ENCODE measurements around the gene TCAIM.
"Not testable (repeated sequence)": the region's sequence is repeated elsewhere in the genome, so short reads cannot be mapped to it uniquely, and the experiment has no call there.

The TCAIM gene

DNA sequence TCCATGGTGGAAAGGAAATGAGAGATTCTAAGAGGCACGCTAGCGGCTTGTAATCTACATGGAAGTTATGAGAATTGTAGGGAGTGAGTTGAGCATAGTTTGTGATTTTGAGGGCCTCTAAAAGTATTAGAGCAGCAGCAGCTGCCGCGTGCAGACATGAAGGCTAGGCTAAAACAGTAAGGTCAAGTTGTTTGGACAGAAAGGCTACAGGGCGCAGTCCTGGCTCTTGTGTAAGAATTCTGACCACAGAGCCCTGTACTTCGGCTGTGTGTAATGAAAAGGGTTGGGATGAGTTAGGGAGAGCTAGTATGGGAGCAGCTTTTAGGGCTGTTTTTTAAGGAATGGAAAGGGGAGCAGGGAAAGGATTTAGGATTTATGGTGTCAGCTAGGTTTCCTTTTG is 8.0 kb downstream of the TCAIM start:
- not testable (repeated sequence) for DNase-seq (ENCODE audit: low read depth)

DNA sequence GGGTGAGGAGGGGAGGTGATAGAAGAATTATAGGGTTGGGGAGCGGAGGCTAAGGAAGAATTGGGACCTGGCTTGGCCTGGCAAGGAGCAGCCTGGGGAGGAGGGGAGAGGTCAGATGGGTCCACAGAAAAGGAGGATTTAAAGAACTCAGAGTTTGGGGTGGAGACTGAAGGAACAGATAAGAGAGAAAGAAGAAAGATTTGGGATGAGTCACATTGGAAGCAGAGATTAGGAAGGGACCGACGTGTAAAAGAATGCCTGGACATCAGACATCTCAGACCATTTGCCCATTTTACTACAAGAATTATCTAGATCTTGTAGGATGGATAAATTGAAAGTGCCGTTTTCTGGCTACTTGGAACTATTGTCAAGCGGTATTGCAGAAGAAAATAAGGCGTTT is 10.4 kb downstream of the TCAIM start:
- no peak for DNase-seq (ENCODE audit: low read depth)

DNA sequence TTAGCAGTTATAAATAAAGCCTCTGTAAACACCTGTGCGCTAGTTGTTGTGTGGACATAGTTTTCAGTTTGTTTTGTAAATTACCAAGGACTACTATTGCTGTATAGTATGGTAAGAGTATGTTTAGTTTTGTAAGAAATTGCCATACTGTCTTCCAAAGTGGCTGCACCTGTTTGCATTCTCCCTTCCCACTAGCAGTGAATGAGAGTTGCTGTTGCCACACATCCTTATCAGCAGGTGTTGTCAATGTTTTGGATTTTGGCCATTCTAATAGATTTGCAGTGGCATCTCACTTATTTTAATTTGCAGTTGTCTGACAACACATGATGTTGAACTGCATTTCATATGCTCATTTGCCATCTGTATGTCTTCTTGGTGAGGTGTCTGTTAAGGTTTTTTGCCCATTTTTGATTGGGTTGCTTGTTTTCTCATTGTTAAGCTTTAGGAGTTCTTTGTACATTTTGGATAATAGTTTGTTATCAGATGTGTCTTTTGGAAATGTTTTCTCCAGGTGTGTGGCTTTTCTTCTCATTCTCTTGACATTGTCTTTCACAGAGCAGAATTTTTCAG is 14.9 kb downstream of the TCAIM start:
- no peak for DNase-seq (ENCODE audit: low read depth)

DNA sequence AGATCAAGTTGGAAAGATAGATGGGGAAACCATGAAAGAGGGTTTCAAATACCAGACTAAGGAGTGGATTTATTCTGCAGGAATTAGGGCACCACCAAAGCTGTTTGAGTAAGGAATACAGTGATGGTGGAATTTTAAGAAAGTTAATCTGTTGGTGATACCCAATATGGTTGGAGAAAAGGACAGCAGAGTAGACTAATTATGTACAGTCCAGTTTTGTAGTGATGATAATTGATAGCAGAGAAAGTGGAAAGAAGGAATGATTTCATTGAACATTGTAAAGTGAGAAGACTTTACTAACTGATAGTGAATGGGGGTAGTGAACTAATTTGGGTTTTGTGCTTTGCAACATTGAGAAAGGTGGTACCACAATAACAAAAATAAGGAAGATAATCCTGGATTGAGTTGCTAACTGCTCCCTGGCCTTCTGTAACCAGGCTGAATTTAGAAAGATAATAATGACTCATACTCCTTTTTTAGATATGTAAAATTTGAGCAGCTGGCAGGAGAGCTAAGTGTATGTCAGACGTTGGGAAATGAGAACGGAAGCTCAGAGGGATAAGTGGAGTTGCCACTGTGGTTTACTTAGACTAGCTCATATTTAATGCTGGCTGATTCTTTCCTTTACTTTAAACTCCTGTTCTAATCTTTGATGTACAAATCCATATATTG is 16.9 kb downstream of the TCAIM start:
- peak; percentile 87 for DNase-seq (ENCODE audit: low read depth)

DNA sequence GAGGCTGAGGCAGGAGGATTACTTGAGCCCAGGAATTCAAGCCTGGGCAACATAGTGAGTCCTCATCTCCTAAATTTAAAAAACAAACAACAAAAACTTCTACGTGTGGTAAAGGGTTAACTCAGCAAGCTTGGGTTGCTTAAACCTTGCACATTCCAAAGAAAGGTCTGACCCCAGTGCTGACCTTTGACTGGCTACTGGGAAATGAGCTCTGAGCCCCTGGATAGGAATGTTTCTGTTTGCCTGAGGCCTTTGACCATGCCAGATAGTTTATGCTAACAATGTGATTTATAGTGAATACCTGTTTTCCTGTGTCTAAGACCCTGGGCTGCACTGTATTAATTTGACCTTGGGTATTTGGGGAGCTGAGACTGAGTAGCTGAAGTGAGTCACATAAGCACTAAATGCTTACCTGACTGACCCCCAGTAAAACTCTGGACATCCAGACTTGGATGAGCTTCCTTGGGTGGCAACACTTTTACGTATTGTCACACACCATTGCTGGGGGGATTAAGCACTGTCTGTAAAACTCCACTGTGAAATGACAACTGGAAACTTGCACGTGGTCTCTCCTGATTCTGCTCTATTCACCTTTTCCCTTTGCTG is 20.7 kb downstream of the TCAIM start:
- DNase-seq (ENCODE audit: low read depth), result peak; percentile 25

DNA sequence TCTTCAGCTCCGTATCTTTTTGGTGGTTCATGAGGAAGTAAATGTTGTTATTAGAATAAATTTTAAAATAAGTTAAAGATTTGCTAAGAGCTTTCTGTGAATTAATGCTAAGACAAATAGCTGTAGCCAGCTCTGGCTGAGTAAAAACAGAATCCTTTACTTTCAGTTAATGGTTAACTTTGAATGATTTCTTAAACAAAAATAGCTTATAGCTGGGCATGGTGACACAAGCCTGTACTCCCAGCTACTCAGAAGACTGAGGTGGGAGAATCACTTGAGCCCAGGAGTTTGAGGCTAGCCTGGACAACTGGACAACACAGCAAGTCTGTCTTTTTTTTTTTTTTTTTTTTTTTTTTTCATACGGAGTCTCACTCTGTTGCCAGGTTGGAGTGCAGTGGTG is 25.0 kb downstream of the TCAIM start:
- no peak for DNase-seq (ENCODE audit: low read depth)

DNA sequence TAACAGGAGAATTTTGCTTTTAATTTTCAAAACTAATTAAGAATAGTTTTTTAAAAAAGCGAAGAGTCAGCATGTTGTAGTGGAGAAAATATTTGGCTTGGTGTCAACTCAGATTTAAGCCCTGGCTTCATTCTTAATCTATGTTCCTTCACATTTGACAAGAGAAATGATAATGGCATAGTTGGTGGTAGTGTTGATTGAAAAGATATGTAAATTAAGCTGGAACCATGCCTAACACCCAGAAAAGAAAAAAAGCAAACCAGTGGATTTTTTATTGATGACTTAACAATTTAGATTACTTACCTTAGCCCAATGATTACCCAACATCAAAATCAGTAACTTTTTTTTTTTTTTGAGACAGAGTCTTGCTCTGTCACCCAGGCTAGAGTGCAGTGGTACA is 27.4 kb downstream of the TCAIM start:
- no peak for DNase-seq (ENCODE audit: low read depth)

DNA sequence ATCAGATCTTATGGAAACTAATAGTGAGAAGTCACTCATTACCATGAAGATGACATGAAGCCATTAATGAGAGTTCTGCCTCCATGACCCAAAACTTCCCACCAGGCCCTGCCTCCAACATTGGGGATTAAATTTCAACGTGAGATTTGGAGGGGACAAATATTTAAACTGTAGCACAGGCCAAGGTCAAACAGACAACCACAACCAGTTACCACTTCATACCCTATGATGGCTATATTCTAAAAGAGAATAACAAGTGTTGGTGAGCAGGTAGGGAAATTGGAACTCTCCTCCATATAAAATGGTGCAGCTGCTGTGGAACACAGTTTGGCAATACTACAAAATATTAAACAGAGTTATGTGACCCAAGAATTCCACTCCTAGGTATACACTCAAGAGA is 36.9 kb downstream of the TCAIM start:
- DNase-seq (ENCODE audit: low read depth), result no peak

DNA sequence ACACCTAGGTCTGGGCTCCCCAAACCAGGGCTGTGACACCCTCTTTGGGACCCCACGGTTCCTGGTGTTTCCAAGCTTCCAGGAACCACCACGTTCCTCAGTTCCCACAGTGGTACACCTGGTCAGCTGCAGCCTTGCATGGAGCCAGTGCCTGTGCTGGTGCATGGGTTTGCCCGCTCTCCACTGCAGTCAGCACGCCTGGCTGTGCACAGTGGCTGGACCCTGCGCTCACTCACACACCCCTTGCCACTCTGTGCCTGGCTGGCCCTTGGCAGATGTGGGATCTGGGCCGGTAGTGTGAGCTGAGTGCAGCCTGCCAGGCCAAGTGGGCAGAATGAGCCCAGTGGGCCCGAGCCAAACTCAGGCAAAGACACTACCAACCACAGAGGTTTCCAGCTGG is 48.8 kb downstream of the TCAIM start:
- DNase-seq (ENCODE audit: low read depth), result no peak

DNA sequence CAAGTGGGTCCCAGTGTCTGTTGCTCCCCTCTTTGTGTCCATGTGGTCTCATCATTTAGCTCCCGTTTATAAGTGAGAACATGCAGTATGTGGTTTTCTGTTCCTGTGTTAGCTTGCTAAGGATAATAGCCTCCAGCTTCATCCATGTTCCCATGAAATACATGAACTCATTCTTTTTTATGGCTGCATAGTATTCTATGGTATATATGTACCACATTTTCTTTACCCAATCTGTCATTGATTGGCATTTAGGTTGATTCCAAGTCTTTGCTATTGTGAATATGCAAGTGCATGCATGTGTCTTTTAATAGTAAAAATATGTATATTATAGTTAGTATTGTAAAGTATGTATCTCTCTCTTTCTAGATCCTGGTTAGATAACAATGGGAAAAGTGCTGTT is 53.9 kb downstream of the TCAIM start:
- DNase-seq (ENCODE audit: low read depth), result no peak

DNA sequence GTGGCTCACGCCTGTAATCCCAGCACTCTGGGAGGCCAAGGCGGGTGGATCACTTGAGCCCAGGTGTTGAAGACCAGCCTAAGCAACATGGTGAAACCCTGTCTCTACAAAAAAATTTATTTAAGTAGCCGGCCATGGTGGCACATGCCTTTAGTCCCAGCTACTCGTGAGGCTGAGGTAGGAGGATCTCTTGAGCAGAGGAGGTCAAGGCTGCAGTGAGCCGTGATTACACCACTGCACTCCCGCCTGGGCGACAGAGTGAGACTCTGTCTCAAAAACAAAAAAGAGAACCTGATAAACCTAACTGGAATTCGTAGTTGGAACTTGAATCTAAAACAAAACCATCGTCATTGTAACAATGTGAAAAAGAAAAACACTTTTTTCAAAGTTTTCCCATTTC is 57.1 kb downstream of the TCAIM start:
- DNase-seq (ENCODE audit: low read depth), result no peak

DNA sequence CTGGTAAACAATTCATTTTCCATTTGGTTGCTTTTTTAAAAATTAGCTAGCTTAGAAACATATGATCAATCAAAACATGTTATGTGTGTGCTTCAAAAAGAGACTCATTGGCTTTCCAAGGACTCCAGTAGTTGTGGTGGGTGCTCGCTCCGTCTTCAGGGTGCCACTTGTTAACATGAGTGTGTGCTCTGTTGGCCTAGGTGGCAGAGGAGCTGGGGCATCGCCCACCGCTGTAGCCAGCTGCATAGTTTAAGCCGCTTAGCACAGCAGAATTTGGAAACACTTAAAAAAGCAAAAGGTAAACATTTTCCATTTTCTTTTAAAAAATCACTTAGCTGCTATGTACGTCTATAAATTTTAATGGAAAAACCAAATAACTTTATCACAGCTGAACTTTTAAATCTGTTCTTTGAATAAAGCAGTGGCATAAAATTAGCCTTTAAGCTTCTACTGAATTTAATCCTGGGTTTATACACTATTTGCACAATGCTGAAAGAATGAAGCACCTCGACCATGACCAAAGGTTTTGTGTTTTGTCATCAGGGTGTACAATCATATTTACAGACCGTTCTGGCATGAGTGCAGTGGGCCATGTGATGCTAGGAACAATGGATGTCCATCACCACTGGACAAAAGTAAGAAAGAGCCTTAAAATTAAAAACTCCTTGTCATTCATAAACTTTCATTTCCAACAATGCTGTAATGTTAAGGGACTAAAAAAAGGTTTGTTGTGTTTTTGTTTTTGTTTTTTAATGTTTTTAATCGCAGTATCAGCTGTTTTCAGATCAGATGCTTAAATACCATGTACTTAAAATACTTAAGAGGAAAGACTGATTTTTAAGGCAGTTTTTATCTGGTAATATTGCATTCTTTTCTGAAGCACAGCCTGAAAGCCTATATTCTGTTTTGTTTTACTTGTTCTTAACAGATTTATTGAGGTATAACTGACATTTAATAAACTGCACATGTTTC is 57.9 kb downstream of the TCAIM start:
- DNase-seq (ENCODE audit: low read depth), result no peak

DNA sequence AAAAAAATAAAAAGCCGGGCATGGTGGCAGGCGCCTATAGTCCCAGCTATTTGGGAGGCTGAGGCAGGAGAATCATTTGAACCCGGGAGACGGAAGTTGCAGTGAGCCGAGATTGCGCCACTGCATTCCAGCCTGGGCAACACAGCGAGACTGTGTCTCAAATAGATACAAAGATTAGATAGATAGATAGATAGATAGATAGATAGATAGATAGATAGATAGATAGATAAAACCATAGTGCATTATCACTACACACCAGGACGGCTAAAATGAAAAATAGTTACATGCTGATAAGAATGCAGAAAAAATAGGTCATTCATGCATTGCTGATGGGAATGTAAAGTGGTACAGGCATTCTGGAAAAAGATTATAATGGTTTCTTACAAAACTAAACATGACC is 59.7 kb downstream of the TCAIM start:
- not testable (repeated sequence) for DNase-seq (ENCODE audit: low read depth)

DNA sequence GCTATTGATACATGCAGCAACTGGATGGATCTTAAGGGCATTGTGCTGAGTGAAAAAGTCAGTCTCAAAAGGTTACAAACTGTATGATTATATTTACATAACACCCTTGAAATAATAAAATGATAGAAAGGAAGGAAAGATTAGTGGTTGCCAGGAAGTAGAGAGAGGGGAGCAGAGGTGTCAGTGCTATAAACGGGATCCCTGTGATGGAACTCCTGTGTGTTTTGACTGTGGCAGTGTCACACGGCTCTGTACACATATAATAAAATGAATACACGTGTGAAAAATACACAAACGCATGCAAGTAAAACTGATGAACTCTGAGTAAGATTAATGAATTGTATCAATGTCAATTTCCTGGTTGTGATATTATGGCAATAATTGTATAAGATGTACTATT is 60.3 kb downstream of the TCAIM start:
- DNase-seq (ENCODE audit: low read depth), result no peak

DNA sequence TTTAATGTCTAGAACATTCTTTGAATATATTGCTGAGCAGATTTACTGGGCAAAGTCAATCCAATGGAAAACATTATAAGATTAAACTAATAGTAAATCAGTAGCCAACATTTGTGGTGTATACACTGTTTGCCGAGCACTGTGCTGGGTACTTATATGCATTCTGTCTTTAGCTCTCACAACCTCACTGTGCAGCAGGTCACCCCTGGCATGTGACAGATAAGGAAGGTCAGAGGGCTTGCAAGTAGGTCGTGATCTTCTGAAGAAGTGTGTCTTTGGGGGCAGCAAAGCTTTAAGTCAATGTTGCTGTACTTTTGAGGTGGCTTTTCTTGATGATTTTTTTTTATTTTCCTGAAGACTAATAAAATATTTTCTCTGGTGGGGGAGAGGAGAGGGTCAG is 62.2 kb downstream of the TCAIM start:
- no peak for DNase-seq (ENCODE audit: low read depth)

DNA sequence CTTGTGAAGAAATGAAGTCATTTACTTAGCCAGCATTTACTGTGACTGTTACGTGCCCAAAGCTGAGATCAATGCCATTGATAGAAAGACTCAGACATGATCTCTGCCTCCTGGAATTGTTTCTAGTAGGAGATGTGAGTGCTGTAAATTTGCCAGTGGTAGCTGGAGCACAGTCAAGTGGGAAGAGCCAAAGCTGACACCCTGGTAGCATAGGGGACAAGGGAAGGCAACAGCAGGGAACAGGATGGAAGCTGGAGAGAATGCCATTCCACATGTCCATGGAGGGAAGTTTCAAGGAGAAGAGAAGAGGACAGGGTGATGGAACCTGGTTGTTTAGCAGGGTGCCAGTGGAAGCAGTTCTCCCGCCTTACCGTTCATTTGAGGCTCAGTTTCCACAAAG is 64.0 kb downstream of the TCAIM start:
- DNase-seq (ENCODE audit: low read depth), result no peak

DNA sequence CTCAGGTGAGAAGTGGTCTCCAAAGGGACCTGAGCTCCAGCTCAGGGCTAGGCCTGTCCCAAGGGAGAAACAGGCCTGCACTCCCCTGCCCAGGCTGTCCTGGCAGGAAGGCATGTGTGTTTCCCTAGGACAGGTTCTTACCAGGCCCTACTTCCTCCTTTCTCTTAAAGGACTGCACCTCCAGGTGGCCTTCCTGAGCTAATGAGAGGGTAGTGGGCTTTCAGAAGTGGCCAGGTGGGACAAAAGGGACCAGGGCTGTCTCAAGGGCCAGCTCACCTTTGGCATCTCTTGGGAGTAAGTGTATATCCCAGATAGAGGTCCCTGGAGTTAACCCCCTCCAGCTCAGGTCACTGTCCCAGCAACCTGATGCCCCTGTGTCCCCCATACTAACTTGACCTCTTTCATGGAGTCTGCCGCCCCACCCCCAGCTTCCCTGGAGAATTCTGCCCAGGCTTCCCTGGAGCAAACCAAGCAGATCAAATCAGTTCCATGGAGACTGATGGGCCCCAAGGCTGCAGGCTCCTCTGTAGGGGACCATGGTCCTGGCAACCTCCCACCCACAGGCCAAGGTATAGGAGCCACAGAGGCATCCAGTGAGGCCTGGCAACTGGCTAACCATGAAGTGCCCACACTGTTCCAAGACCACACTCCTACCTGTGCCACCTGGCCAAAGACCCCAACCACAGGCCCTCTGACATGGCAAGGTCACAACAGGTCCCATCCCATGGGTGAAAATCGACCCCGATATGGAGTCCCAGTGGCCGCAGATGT is 71.3 kb downstream of the TCAIM start:
- no peak for DNase-seq (ENCODE audit: low read depth)

DNA sequence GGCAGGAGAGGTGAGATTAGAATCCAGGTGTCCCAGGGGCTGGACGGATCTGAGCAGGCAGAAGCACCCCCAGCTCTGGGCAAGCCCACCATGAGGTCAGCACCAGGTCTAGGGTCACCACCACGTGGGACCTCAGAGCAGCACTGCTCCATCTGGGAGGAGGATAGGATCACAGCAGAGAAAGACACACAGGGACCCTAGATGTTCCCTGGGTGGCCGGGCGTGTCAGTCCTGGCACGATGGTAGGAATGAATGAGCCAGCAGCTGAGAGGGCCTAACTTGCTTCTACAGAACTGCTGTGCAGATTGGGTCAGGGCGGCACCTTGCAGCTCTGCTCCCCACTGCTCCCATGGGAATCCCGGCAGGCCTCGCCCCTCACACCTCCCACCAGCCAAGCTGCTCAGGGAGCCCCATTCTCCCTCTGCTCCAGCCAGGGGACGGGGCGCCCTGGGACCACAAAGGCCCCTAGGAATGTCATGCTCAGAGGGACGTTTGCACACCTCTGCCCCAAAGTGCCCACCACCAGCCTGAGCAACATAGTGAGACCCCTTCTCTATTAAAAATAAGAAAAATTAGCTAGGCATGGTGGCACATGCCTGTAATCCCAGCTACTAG is 72.6 kb downstream of the TCAIM start:
- DNase-seq (ENCODE audit: low read depth), result no peak

DNA sequence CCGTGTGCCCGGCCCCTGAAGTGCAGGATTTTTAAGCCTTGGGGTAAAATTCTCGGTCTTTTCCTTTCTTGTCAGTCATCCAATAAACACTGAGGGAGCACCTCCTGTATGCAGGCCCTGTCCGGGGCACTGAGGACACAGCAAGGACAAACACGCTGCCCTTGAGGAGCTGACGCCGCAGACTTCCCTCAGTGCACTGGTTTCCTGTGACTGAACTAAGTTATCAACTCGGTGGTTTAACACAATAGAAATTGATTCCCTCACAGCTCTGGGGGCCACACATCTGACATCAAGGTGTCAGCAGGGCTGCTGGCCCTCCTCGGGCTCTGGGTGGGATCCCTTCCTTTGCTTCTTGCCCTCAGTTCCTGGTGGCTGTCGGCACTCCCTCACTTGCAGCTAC is 73.8 kb downstream of the TCAIM start:
- no peak for DNase-seq (ENCODE audit: low read depth)

DNA sequence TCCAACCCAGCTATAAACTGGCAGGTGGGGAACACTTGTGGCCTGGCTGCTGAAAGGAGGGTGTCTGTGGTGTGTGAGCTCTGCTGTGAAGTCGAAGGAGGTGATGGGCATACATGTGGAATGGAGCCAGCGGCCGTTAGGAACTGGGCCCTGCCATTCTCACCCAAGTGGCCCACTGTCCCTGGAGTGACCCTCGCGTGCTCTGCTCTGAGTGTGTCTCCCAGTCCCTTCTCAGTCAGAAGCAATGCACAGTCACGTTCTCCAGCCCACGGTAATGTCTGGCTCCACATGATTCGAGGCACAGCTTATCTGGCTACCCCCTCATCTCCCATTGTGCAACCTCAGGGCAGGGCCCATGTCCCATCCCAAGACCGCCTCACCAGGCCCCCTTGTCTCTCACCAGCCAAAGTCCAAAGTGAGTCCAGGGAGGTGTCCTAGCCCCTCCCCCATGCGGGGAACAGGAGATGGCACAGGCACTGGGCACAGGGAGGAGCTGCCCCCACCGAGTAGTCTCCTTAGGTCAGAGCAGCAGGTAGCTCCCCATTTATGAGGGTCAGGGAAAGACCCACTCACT is 76.0 kb downstream of the TCAIM start:
- DNase-seq (ENCODE audit: low read depth), result no peak

DNA sequence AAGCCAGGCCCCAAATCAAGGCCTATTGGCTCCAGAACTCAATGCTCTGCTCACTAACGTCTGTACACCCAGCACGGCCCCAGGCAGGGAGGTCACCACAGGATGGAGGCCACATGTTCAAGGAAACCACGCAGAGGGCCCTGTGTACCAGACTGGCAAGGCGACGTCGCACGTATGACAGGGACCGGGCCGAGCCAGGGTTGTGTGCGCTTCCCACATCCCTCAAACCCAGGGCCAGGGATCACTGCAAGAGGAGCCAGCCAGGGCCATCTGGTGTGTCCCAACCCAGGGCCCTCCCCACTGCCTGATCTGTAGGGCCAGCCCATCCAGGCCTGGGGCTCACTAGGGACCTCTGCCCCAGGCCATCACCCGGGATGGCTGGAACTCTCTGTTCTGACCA is 76.9 kb downstream of the TCAIM start:
- DNase-seq (ENCODE audit: low read depth), result no peak
